ENCODE measurements around the gene FBXL16. TPM values are rescaled to one million over a fixed set of nuclear protein-coding genes. Genes with fewer than 3 reads are reported as not detected.
A peak's percentile ranks its signal among the peaks of the same experiment; 100 is the strongest.

The FBXL16 gene
- total and polyA plus RNA-seq, 9 of the 15 experiments (the other 6 are each of a cell fraction or from before 2014, with no cell fraction given), result 0.21 to 8.2 (median 1.7) TPM

DNA sequence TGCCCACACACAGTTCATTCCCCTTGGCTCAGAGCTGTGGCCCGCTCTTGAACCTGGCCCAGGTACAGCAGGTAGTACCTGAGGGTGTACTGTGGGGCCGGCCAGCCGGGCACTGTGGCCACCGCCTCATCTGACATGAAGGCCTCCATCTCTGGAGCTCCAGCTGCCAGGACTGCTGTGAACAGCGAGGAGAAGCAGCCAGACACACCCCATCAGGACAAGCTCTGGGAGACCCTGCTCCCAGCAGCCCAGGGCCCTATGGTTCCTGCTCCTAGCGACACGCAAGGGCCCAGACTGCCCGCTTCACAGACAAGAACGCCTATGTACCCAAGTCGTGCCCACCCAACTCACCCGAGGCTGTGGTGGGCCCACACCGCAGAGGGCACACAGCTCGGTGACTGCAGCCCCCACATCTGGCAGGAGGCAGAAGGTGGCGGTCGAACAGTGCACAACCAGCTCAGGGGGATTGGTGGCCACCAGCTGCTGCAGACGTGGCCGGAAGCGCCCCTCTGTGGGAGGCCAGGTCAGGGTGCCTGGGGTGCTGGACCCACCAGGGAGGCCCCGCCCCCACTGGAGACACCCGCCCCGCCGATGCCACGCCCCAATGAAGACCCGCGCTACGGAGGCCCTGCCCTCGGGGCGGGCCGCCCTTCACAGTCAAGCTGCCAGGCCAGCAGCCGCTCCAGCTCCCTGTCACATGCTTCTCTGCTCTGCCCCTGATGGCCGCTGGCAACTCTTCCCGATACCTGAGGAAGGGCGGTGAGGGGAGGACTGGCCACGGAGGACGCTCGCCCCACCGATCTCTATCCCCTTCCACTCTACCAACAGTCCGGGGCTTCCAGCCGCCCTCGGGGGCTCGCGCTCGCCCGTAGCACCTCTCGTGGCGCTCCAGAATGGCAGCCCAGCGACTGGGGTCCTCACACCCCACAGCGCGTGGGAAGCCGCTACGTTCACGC is 26.5 kb downstream of the FBXL16 start (continued):
- TF ChIP-seq SPI1 (IDR thresholded peaks at IDR 0.05; ENCODE audit: borderline replicate concordance, low read depth, low read length) (no peak), ATF4 (CRISPR knock-in tag; IDR thresholded peaks at IDR 0.05) (no peak), KAT8 (IDR thresholded peaks at IDR 0.05; ENCODE audit: low read depth) (no peak), RBM15 (IDR thresholded peaks at IDR 0.05; ENCODE audit: insufficient read depth, low read length) (no peak), SNAPC5 (CRISPR knock-in tag; IDR thresholded peaks at IDR 0.05) (no peak), NFIC (IDR thresholded peaks at IDR 0.05) (no peak; the same call in 1 of the 2 replicates), THAP12 (CRISPR knock-in tag; IDR thresholded peaks at IDR 0.05) (0 out of 2 replicates have a peak, but pooled peaks have one; percentile 9), POLR3A (IDR thresholded peaks at IDR 0.05; ENCODE audit: borderline replicate concordance, extremely low read depth, insufficient read depth, insufficient read length) (no peak), ZKSCAN1 (IDR thresholded peaks at IDR 0.05; ENCODE audit: low read depth, low read length) (no peak), ZZZ3 (IDR thresholded peaks at IDR 0.05) (no peak), EP300 (IDR thresholded peaks at IDR 0.05; ENCODE audit: low read length) (no peak), RFX5 (IDR thresholded peaks at IDR 0.05; ENCODE audit: low read depth, low read length) (no peak), E2F3 (CRISPR knock-in tag; IDR thresholded peaks at IDR 0.05) (no peak), PATZ1 (CRISPR knock-in tag; IDR thresholded peaks at IDR 0.05; ENCODE audit: borderline replicate concordance) (no peak), ZNF184 (CRISPR knock-in tag; IDR thresholded peaks at IDR 0.05) (no peak), SREBF2 (CRISPR knock-in tag; IDR thresholded peaks at IDR 0.05) (no peak), TBP (optimal IDR thresholded peaks at IDR 0.05; ENCODE audit: low read depth, low read length) (peak; percentile 49), ZNF384 (IDR thresholded peaks at IDR 0.05; ENCODE audit: low read depth, low read length) (no peak)
- TF ChIP-seq, protein P1, sequence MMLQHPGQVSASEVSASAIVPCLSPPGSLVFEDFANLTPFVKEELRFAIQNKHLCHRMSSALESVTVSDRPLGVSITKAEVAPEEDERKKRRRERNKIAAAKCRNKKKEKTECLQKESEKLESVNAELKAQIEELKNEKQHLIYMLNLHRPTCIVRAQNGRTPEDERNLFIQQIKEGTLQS (IDR thresholded peaks at IDR 0.05), result no peak
- TF ChIP-seq, protein P1 (CRISPR knock-in tag; conservative IDR thresholded peaks at IDR 0.05), result no peak

Measured in K562 (cell line).